BE2C (cell line): ENCODE measurements around the gene WWOX.

Source experiments
- DNase-seq: peaks from one replicate; pipeline ENCODE4 v3.0.0-alpha.2; 2020
- H3K27me3 ChIP-seq: fragments of 250-450 bp; sonication (Bioruptor Pico); 2 replicates; pipeline ENCODE4 v1.5.1; 2020; ENCODE audit warnings: mild to moderate bottlenecking
- H3K36me3 ChIP-seq: fragments of 250-450 bp; sonication (Bioruptor Pico); 2 replicates; pipeline ENCODE4 v1.5.1; 2020; ENCODE audit warnings: mild to moderate bottlenecking
- H3K4me1 ChIP-seq: fragments of 250-450 bp; sonication (Bioruptor Pico); 2 replicates; pipeline ENCODE4 v1.5.1; 2020
- H3K4me3 ChIP-seq: 2 replicates; pipeline ENCODE4 v1.5.1; 2011; ENCODE audit warnings: low read depth, low read length
- H3K9me3 ChIP-seq: fragments of 250-450 bp; sonication (Bioruptor Pico); 2 replicates; pipeline ENCODE4 v1.5.1; 2020
- CTCF ChIP-seq: IDR thresholded peaks from 2 replicates; pipeline ENCODE4 v1.5.1; 2012; ENCODE audit warnings: mild to moderate bottlenecking, low read depth, low read length

The WWOX gene

GRCh38 chr16:78137782-78138616 is 38.5 kb downstream of the WWOX start:
- Histone ChIP-seq H3K36me3 (no peaks in the 10 kb centered on the region), H3K27me3 (no peaks in the 10 kb centered on the region), H3K9me3 (no peaks in the 10 kb centered on the region; the same call in 1 of the 2 replicates), H3K4me3 (no peak overlapping the region), H3K4me1 (no peaks in the 10 kb centered on the region)
- no peak for TF ChIP-seq CTCF
- no peak for DNase-seq

DNA sequence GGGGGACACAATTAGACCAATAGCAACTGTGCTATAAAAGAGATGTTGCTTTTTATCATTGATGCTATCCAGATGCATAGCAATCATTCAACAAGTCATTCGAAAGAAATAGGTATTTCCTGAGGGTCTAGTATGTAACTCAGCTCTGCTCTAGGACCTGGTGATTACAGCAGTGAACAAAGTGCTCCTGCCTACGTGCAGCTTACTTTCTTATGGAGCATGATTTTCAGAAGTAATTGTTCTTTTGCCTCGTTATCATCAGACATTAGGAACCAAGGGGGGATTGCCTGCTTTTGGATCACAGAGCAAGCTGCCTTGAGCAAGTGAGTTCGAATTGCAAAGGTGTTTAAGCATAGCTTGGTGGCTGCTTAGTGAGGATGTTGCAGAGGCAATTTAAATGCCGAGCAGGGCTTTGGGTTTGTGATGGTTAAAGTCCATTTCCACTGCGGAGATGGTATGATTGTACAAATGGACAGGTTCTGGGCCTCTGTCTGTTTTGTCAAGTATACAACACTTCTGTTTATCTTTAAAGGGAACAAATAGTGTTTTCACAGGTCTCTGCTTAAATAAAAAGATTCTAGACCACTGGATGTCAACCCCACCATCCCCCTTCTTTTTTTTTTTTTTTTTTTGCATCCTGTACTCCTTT is 41.5 kb downstream of the WWOX start:
- DNase-seq = no peak
- no peak for TF ChIP-seq CTCF
- Histone ChIP-seq H3K36me3 (no peaks in the 10 kb centered on the region), H3K27me3 (no peaks in the 10 kb centered on the region), H3K4me1 (no peaks in the 10 kb centered on the region), H3K9me3 (no peaks in the 10 kb centered on the region; the same call in none of the 2 replicates), H3K4me3 (no peak overlapping the region)

DNA sequence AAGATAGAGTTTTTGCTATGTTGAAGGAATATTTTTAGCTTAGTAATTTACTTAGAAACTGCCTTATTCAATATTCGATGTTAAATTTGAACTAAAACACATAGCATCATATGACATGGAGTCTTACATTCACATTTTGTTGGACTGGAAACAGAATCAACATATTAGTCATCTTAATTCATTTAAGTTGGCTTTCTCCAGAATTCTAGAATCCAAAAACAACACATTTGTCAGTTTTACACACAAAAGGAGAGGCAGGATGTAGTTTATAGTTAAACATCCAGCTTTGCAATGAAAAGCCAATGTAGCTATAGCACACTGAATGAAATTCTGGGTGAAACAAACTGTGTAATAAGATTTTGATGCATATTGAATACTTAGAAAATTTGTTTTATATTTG is 43.3 kb downstream of the WWOX start:
- TF ChIP-seq CTCF = no peak
- no peaks in the 10 kb centered on the region for H3K27me3 ChIP-seq
- H3K4me3 ChIP-seq = no peak overlapping the region
- DNase-seq = no peak
- no peaks in the 10 kb centered on the region; the same call in 1 of the 2 replicates for H3K9me3 ChIP-seq
- H3K36me3 ChIP-seq = no peaks in the 10 kb centered on the region
- H3K4me1 ChIP-seq = no peaks in the 10 kb centered on the region

GRCh38 chr16:78146807-78147206 is 47.4 kb downstream of the WWOX start:
- Histone ChIP-seq H3K27me3 (no peaks in the 10 kb centered on the region), H3K9me3 (no peaks in the 10 kb centered on the region; the same call in 1 of the 2 replicates), H3K4me1 (no peaks in the 10 kb centered on the region), H3K36me3 (no peaks in the 10 kb centered on the region), H3K4me3 (no peak overlapping the region)
- no peak for TF ChIP-seq CTCF
- no peak for DNase-seq

- H3K27me3 ChIP-seq = no peaks in the 10 kb centered on the region
- H3K4me3 ChIP-seq = no peak overlapping the region
- no peak for DNase-seq
- H3K4me1 ChIP-seq = no peaks in the 10 kb centered on the region
- no peaks in the 10 kb centered on the region; the same call in none of the 2 replicates for H3K9me3 ChIP-seq
- no peak for TF ChIP-seq CTCF
- no peaks in the 10 kb centered on the region for H3K36me3 ChIP-seq
Measured at GRCh38 chr16:78147911-78148401, 48.5 kb downstream of the WWOX start.

GRCh38 chr16:78150233-78150632 is 50.8 kb downstream of the WWOX start:
- Histone ChIP-seq H3K27me3 (no peaks in the 10 kb centered on the region), H3K36me3 (no peaks in the 10 kb centered on the region), H3K9me3 (no peaks in the 10 kb centered on the region; the same call in none of the 2 replicates), H3K4me1 (no peaks in the 10 kb centered on the region), H3K4me3 (no peak overlapping the region)
- TF ChIP-seq CTCF = no peak
- no peak for DNase-seq
